Raji (cell line): ENCODE results near the gene CFAP54.

Experiments
- POLR2A ChIP-seq: IDR thresholded peaks from 2 replicates; pipeline ENCODE4 v1.6.1; 2011; ENCODE audit warnings: low read depth, low read length, control low read depth; ENCODE audit not compliant: insufficient read depth

CFAP54 gene

DNA sequence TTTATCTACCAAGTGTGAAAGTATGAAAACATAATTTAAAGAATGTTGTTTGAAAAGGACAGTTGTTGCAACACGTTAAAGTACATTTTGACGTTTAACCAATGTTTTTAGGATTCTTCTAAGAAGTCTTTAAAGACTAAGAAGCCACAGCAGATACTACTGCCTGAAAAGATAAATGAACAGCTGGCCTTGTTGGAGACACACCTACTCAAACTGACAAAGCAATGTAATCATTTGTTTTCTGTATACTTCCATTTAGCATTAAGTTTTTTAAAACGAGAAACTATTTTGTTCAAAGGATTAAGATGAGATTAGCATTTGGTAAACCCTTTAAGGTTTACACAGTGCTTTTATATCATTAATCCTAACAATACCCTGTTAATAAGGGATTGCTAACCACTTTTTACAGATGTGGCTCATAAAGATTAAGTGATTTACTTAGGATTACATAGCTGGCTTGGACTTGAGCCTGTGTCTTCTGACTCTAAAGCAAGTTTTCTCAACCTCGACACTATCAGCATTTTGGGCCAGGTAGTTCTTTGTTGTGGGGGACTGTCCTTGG lies 134.4 kb downstream of the CFAP54 start:
- TF ChIP-seq POLR2A: no peak

DNA sequence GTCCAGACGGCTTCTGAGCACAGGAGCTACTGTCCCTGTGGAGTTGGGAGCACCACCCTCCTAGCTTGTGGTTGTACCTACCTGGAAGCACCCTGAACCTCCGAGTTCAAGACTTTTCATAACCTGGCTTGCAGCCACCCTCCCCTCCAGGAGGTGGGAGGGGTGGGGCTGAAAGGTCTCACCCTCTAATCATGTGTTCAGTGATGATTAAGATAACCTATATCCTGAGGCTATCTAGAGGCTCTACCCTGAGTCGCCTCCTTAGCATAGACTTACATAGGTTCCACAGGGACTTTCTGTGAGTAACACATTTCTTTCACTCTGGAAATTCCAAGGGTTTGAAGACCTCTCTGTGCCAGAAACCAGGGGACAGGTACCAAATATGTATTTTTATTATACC lies 146.5 kb downstream of the CFAP54 start:
- TF ChIP-seq POLR2A: no peak

DNA sequence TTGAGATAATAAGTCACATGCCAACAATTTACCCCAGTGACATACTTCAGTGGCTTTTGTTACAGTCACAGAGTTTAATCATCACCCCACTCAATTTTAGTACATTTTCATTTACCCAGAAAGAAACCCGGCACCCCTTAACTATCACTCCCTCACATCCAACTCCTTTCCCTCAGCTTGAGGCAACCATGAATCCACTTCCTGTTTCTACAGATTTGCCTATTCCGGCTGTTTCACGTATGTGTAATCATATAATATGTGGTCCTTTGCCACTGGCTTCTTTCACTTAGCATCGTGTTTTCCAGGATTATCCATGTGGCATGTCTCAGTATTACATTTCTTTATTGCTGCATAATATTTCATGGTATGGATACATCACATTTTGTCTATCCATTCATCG lies 147.5 kb downstream of the CFAP54 start:
- TF ChIP-seq POLR2A: no peak

DNA sequence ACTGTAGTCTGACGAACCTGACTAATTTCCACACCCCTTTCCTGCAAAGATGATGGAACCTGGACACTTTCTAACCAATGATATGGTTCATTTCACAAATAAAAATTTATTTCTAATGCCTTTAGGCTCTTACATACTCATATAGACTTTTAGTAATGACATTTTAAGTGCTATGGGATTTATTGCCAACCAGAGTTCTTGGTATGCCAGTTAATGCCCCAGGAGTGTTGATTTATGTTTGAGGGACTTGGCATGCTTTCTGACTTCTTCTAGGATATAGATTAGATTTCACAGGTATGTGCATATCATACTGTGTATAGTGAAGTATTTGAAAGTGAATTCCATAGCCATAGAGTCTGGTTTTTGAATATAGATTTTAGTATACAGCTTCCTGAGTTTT lies 159.5 kb downstream of the CFAP54 start:
- no peak for TF ChIP-seq POLR2A

DNA sequence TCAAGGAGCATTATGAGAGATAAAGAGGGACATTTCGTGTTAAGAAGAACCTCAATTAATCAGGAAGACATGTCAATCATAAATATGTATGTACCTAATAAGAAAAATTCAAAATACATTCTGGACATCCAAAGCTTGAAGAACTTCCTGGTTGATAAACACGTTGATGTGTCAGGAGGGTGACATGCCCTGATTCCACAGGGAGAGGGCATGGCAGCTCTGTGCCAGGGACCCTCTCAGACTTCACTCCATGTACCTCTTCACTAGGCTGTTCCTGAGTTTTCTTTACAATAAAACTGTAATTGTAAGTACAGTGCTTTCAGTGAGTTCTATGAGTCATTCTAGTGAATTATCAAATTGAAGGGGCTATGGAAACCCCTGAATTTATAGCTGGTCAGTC lies 163.5 kb downstream of the CFAP54 start:
- TF ChIP-seq POLR2A: no peak

DNA sequence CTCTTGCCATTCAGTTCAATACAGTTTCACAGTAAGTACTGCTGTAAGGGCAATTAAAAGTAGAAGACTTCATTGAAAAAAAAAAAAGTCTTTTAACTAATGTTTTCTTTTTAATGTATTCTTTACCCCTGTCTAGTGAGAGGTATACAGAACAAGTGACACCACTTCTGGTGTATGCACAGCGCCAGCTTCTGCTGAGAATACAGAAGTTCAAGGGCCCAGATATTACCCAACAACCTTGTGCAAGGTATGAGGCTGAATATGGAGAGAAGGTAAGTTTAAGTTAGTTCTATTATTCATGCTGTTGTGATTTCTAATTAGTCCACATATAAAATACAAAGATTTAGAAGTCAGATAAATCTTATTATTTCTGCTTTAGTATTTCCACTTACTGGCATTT lies 168.7 kb downstream of the CFAP54 start:
- TF ChIP-seq POLR2A: no peak

DNA sequence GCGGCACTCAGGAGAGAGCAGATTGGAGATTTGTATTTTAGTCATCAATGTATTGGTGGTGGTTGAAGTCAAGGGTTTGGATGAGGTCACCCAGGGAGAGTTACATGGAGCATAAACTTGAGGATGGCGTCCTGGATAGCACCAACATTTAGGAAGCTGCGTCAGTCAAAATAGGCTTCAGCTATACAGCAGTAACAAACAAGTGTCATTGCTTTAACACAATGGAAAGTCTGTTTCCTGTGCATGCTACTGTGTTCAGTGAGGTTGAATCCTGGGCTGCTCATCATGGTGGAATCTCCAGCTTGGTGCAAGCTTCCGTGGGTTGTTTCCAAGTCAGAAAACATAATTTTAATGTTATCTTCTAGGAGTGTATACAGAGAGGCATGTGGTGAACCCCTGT lies 180.4 kb downstream of the CFAP54 start:
- no peak for TF ChIP-seq POLR2A

DNA sequence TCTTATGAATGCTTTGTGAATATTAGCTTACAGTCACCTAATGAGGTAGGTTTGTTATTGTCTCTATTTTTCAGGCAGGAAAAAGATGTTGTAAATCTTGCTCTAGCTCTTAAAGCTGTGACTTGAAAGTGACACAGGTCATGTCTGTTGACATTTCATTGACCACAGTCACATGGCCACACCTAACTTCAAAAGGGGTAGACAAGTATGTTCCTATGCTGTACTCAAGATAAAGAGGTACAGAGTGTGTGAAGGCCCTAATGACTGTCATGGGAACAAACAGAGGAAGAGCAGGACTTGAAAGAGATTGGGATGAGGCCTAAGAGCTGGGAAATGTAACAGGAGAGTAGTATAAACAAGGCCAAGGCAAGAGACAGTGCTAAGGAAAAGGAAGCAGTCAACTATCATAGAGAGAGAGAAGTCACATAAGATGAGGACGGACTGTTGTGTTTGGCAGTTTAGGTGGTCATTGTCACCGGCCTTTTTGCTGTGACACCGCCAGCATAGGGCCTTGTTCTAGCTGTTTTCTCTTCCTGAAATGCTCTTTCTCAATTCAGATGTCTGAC lies 181.0 kb downstream of the CFAP54 start:
- no peak for TF ChIP-seq POLR2A

DNA sequence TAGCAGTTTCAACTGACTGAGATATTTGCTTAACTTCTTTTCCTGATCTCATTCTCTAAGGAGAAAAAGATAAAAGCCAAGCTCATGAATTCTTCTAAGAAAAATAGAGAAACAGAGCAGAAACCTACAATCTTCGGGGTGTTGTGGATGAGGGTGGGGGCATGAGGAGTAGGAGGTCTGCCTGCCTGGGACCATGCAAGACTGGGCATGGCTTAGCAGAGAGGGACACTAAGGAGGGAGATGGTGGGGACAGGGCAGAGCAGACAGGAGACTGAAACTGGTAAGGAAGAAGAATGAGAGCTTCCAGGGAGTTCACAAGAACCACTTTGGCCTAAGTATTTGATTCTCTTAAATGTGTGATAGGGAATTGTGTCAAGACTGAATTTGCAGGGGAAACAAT lies 188.0 kb downstream of the CFAP54 start:
- no peak for TF ChIP-seq POLR2A

DNA sequence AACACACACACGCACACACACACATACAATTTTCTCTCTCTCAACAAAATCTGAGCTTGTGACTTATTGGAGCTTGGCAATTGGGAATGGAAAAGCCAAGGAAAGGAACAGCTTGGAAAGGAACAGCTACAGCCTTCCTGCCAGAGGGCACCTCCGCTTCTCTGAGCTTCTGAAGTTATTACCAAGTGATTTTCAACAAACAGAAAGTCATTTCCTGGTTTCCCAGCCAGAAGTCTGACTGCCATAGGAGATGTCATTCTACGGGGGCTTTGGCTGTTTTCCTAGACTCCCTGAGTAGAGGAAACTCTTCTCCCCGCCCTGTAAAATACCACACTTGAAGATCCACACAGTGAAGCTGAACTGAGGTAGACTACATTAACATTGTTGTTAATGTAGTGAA lies 198.3 kb downstream of the CFAP54 start:
- TF ChIP-seq POLR2A: no peak

DNA sequence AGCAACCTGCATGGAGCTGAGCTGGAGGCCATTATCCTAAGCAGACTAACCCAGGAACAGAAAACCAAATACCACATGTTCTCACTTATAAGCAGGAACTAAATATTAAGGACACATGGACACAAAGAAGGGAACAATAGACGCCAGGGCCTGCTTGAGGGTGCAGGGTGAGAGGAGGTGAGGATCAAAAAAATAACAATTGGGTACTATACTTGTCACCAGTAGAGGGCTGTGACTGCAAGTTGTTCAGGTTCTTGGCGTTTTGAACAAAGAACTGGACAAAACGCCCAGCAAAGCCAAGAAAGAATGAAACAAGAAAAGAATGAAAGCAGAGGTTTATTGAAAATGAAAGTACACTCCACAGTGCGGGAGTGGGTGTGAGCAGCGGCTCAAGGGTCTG lies 209.1 kb downstream of the CFAP54 start:
- TF ChIP-seq POLR2A: no peak

DNA sequence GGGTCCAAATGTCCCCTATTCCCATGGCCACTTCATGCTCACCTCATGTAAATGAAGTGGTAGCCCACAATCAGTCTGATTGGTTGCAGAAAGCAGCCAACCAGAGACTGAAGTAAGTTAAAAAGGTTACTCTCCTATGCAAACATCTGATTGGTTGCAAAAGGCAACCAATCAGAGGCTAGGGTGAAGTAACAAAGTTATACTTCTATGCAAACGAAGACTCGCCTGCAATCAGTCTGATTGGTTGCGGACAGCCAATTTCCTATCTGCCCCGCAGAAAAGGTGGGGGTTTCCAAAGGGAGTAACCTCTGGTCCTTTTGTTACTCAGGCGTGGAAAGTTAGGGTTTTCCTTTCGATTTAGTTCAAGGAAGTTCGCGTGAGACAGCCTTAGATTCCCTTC lies 209.6 kb downstream of the CFAP54 start:
- TF ChIP-seq POLR2A: no peak

DNA sequence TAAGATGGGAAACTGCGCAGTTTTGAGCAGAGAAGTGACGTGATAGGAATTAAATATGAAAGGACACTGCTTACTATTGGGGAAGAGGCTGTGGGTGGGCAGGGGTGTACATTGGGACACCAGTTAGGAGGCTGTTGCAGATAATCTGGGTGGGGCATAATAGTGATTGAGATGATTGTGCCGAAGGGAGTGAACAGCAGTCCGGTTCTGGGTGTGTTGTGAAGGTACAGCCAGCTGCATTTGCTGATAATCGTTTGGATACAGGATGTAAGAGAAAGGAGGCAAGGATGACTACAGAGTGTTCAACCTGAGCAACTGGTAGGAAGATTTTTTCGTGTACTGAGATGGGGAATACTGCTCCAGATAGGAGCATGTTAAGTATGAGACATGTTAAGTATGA lies 212.5 kb downstream of the CFAP54 start:
- no peak for TF ChIP-seq POLR2A

DNA sequence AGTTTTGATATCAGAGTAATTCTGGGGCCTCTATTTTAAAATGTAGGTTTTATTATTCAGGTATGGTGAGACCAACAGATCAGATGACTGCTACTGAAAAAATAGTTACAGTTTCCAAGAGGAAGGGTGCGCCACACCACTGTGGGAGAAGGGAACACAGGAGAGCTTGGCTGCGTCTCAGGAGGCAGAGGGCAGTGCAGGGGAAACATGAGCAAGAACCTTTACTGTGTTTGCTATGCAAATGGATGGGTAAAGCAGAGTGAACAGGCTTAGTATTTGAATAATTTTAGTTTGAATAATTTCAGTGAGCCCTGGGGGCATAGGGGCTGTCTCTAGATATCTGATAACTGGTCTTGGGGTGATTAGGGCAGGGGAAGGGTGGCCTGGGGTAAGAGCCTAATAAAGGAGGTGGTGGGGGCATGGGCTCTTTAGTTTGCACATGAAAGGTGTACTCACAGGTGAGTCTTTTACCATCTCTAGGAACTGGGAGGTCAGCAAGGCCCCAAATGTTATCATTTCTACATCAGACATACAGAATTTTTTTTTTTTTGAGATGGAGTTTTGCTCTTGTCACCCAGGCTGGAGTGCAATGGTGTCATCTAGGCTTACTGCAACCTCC lies 220.9 kb downstream of the CFAP54 start:
- TF ChIP-seq POLR2A: no peak

DNA sequence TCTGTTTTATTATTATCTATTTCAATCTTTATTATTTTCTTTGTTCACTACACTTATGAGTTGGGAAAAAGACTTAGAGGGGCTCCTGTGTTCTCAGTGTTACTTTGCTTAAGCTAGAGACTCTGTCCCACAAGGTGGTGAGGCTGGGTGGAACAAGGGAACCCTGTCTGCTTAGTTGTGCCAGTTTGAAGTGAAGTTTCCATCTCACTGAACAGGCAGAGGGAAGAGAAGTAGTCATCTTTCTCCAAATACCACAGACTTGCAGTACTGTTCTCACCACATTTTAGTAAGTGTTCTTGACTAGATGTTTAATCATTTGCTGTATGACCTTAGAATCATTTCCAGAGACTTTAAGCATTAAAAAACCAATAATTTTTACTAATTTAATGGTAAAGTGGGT lies 222.0 kb downstream of the CFAP54 start:
- TF ChIP-seq POLR2A: no peak

DNA sequence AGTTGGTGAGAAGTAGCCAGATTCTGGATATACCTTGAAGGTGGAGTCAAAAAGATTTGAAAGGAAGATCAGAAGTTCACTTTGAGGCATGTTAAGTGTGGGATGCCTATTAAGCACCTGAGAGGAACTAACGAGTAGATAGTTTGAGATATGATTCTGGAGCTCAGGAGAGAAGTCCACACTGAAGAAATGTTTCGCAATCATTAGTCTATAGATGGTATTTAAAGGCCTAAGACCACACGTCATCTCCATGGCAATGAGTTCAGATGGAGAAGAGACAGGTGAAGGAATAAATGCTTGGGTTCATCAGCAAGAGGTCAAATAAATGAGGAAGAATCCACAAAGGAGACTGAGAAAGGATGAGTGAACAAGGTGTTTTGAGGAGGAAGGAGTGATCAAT lies 224.8 kb downstream of the CFAP54 start:
- no peak for TF ChIP-seq POLR2A

DNA sequence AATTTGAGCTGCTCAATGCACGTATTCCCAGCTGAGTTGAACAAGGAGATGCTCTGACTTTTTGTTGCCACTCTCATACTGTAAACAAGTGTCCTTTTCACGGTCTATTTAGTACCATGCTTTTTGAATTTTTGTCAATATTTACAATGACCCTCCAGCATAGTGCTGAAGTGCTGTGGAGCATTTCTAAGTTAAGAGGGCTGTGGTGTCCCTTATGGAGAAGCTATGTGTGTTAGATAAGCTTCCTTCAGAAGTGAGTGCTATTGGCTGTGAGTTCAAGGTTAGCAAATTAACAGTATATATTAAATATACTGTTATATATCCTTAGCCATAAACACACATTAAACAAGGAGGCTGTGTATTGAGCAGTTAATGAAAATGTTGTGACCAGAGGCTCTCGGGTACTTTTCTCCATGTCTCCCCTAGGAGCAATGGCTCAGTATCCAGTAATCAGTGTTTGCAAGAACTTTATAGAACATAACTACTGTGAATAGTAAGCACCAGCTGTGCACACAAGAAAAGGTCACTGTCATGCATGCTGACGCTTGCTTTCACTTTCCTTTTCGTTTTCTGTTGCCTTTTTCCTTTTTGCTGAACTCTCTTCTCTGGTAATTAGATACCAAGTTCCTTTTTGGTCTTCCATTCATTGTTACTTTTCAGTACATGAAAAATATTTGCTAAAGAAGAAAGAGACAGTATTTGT lies 230.4 kb downstream of the CFAP54 start:
- TF ChIP-seq POLR2A: no peak

DNA sequence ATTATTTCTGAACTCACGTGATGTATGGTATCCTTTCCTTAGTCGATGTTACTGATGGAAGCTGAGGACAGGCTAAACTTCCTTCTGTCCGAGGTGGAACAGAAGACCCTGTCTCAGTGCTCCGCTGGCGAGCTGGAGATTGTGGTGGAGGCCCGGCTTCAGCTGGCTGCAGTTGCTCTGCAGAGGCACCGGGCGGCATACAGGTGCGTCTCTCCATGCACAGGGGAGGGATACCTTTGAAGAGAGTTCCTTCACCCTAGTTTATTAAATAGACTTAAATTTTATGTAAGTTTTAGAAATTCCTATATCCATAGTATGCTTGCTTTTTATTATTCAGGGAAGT lies 231.0 kb downstream of the CFAP54 start:
- no peak for TF ChIP-seq POLR2A
